Measurements from ENCODE around the gene SLC25A14. TPM values are rescaled to one million over a fixed set of nuclear protein-coding genes. Genes with fewer than 3 reads are reported as not detected.
A peak's percentile ranks its signal among the peaks of the same experiment; 100 is the strongest.

SLC25A14 gene
- total and polyA plus RNA-seq, 2 of the 8 experiments (the other 6 are each of a cell fraction or from before 2014, with no cell fraction given), result 9.3 to 14.2 TPM

- TF ChIP-seq RBBP5 (IDR thresholded peaks at IDR 0.05; ENCODE audit: borderline replicate concordance, low read depth, low read length) (no peak), TCF12 (IDR thresholded peaks at IDR 0.05; ENCODE audit: low read depth, low read length) (no peak), EZH2 (IDR thresholded peaks at IDR 0.05; ENCODE audit: low read depth, low read length, severe bottlenecking) (no peak), BCL11A (IDR thresholded peaks at IDR 0.05; ENCODE audit: low read depth in 2 of 2, low read length in 2 of 2) (no peak), SAP30 (IDR thresholded peaks at IDR 0.05; ENCODE audit: insufficient read depth, insufficient replicate concordance, low read length) (no peak), TAF7 (optimal IDR thresholded peaks at IDR 0.05; ENCODE audit: borderline replicate concordance, low read depth, low read length) (peak; percentile 9), JUN (IDR thresholded peaks at IDR 0.05; ENCODE audit: low read depth, low read length) (no peak), CTBP2 (IDR thresholded peaks at IDR 0.05; ENCODE audit: borderline replicate concordance, insufficient read depth, insufficient read length, low read length) (no peak), ATF2 (IDR thresholded peaks at IDR 0.05; ENCODE audit: low read length) (no peak), ZNF274 (IDR thresholded peaks at IDR 0.05; ENCODE audit: borderline replicate concordance, extremely low read depth, low read length) (no peak)
Measured at GRCh38 chrX:130339408-130340222, at the start of gene SLC25A14 (continued).
